Measurements from ENCODE around the gene PMEPA1. TPM values are rescaled to one million over a fixed set of nuclear protein-coding genes. Genes with fewer than 3 reads are reported as not detected.

The PMEPA1 gene
- total RNA-seq, 2 donors from 2014 or later, result 22.7 to 23.9 TPM

DNA sequence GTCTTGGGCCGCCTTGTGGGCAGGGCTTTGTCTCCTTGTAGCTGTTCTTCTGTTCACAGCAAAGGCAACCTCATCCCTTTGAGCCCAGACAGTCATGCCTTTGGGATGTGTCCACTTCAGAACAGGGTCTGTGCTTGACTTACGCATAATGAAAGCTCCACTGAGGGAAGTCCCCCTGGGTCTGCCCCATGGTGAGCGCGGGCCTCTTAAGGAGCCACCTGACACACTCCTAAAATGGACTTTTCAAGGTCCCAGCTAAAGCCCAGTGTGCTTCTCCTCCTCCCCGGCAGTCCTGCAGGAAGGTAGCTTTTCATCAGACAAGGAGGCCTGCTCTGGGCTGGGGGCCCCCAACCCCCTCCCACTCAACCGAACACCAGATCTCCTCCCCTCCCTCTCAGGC, 24.9 kb upstream of the PMEPA1 start:
- no peaks in the 10 kb centered on the region for H3K27me3 ChIP-seq
- 62 to 90% methylated on average over 2 to 6 of the region's 6 CpGs for WGBS, 2 donors
- ATAC-seq (no peak), DNase-seq (no peak)
- H3K27ac ChIP-seq, result no peak overlapping the region
- no peaks in the 10 kb centered on the region for H3K36me3 ChIP-seq (replicated peaks in 1 of 2; ENCODE audit: insufficient read depth in 1 of 2, low read depth in 2 of 2)
- intact Hi-C loops (cut with DNase I), result no loop called here
- peaks cover 19% of the 10 kb centered on the region for H3K4me1 ChIP-seq
- TF ChIP-seq CTCF (IDR thresholded peaks at IDR 0.05) (no peak), POLR2A (IDR thresholded peaks at IDR 0.05) (no peak)
- H3K9me3 ChIP-seq, result no peaks in the 10 kb centered on the region
- no peak overlapping the region for H3K4me3 ChIP-seq

DNA sequence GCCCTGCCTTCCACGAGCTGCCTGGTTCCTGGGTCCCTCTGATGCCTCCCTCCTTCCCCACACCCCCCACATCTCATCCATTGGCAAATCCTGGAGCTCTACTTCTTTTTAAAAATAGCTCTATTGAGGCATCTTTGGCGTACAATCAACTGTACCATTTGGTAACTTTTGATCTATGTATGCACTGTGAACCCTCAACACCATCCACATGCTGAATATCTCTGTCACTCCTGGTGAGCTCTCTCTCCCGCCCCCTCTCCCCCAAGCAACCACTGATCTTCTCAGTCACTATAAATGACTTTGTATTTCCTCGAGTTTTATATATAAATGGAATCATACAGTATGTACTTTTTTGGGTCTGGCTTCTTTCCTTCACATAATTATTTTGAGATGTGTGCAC, 22.4 kb upstream of the PMEPA1 start:
- ATAC-seq (no peak), DNase-seq (no peak)
- Histone ChIP-seq H3K9me3 (no peaks in the 10 kb centered on the region), H3K4me1 (peaks cover 7% of the 10 kb centered on the region), H3K27me3 (no peaks in the 10 kb centered on the region), H3K27ac (no peak overlapping the region), H3K4me3 (no peak overlapping the region), H3K36me3 (replicated peaks in 1 of 2; ENCODE audit: insufficient read depth in 1 of 2, low read depth in 2 of 2) (no peaks in the 10 kb centered on the region)
- 67 to 72% methylated on average over 4 of the region's 4 CpGs for WGBS, 2 donors
- TF ChIP-seq POLR2A (IDR thresholded peaks at IDR 0.05) (no peak), CTCF (IDR thresholded peaks at IDR 0.05) (no peak)
- intact Hi-C loops (cut with DNase I), result no loop called here

DNA sequence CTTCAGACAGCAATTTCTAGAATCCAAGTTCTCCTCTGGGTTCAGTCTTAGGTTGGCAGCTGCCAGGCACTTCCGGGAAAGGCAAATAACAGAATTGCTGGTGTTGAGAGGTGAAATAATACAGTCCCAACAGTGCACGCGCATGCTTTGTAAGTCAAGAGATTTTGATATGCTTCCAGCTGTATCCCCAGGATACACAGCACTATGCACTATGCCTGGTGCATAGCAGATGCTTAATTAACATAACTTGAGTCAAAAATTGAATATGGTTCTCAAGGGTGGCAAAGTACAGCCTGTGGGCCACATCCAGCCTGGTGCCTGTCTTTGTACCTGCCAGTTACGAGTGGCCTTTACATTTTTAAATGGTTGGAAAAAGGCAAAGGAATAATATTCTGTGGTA, 18.9 kb upstream of the PMEPA1 start:
- Histone ChIP-seq H3K27ac (no peak overlapping the region), H3K36me3 (replicated peaks in 1 of 2; ENCODE audit: insufficient read depth in 1 of 2, low read depth in 2 of 2) (no peaks in the 10 kb centered on the region), H3K4me3 (no peak overlapping the region), H3K9me3 (no peaks in the 10 kb centered on the region), H3K27me3 (no peaks in the 10 kb centered on the region), H3K4me1 (no peaks in the 10 kb centered on the region)
- DNase-seq, result no peak
- intact Hi-C loops (cut with DNase I), result no loop called here
- TF ChIP-seq POLR2A (IDR thresholded peaks at IDR 0.05) (no peak), CTCF (IDR thresholded peaks at IDR 0.05) (no peak)
- 69 to 75% methylated on average over 4 of the region's 4 CpGs for WGBS, 2 donors
- no peak for ATAC-seq

DNA sequence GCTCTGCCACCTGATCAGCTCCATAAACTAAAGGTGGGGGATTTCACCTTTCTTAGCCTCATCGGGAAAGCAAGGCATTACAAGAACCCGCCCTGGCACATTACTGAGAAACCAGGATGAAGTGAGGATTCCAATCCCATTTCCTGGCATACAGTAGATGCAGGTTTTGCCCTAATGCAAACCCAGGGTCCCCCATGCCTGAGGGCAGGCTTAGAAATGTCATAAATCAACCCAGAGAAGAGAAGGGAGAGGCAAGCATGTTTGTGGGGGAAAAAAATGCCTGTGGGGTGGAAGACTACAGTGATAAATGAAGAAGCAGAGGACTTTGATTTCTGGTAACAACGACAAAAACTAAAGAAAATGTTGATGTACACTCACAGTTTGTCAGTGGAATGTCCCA, 18.0 kb upstream of the PMEPA1 start:
- WGBS, 2 donors, result 41 to 46% methylated on average over 3 of the region's 3 CpGs
- no peaks in the 10 kb centered on the region for H3K9me3 ChIP-seq
- DNase-seq (no peak), ATAC-seq (no peak)
- no peak overlapping the region for H3K27ac ChIP-seq
- no peak overlapping the region for H3K4me3 ChIP-seq
- intact Hi-C loops (cut with DNase I), result no loop called here
- peaks cover 5% of the 10 kb centered on the region for H3K4me1 ChIP-seq
- no peaks in the 10 kb centered on the region for H3K27me3 ChIP-seq
- H3K36me3 ChIP-seq (replicated peaks in 1 of 2; ENCODE audit: insufficient read depth in 1 of 2, low read depth in 2 of 2), result no peaks in the 10 kb centered on the region
- no peak for TF ChIP-seq POLR2A (IDR thresholded peaks at IDR 0.05)
- no peak for TF ChIP-seq CTCF (IDR thresholded peaks at IDR 0.05)

DNA sequence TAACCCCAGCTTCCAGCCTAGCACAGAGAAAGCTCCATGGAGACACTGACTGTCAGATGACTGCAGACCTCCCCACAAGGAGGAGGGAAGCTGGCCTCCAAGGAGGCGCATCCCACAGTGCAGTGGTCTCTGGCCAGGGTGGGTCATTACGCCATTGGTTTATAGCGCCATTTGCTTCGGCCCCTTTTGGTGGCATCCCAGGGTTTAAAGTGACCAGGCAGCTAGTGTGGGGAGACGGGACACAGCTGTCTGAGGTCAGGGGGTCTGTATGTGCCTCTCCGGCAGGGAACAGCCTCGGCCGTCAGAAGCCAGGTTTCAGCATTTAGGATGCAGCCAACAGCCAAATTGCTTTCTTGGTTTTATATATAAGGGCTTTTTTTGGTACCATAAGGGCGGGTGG, 15.8 kb upstream of the PMEPA1 start:
- H3K4me3 ChIP-seq, result no peak overlapping the region
- no peak overlapping the region for H3K27ac ChIP-seq
- intact Hi-C loops (cut with DNase I), result no loop called here
- no peaks in the 10 kb centered on the region for H3K36me3 ChIP-seq (replicated peaks in 1 of 2; ENCODE audit: insufficient read depth in 1 of 2, low read depth in 2 of 2)
- peaks cover 10% of the 10 kb centered on the region for H3K4me1 ChIP-seq
- no peak for DNase-seq
- H3K9me3 ChIP-seq, result no peaks in the 10 kb centered on the region
- WGBS, 2 donors, result 86 to 89% methylated on average over 8 to 9 of the region's 9 CpGs
- ATAC-seq, result no peak
- H3K27me3 ChIP-seq, result no peaks in the 10 kb centered on the region
- no peak for TF ChIP-seq CTCF (IDR thresholded peaks at IDR 0.05)
- no peak for TF ChIP-seq POLR2A (IDR thresholded peaks at IDR 0.05)
